IMR-90 (cell line): ENCODE data around the gene ITGA2. TPM values are rescaled to one million over a fixed set of nuclear protein-coding genes. Genes with fewer than 3 reads are reported as not detected.

Source experiments
- ATAC-seq: fragments of 200-7000 bp; cut with Tn5 transposase; 2 replicates; pipeline ENCODE4 v1.9.1; 2020; ENCODE audit warnings: low read depth, mild to moderate bottlenecking, moderate library complexity
- BruUV-seq: library from RNA; stranded (reverse); fragments of 400-500 nt; replicated peaks from 2 replicates; lab custom pipeline; 2021; lab: Mats Ljungman, UMichigan
- CTCF ChIA-PET: fragments of 300-600 bp; formaldehyde crosslinking; extraction: SDS; loops from one replicate; lab custom pipeline; 2021; ENCODE audit warnings: antibody characterized with exemption; lab: Yijun Ruan, JAX
- POLR2A ChIA-PET: fragments of 300-600 bp; sonication (Branson Sonifier 250); formaldehyde crosslinking; loops from one replicate; lab custom pipeline; 2022; ENCODE audit warnings: antibody characterized with exemption; ENCODE audit not compliant: unreplicated experiment; lab: Charles Lee
- DNase-seq: peaks from one replicate; pipeline ENCODE4 v3.0.0; 2013
- H2AFZ ChIP-seq: replicated peaks from 2 replicates; pipeline ENCODE3; 2013; ENCODE audit warnings: low read length, mild to moderate bottlenecking; ENCODE audit not compliant: poor library complexity
- H2AK5ac ChIP-seq: 2 replicates; pipeline ENCODE4 v1.6.1; 2013; ENCODE audit warnings: low read depth, low read length, inconsistent platforms
- H2AK9ac ChIP-seq: replicated peaks from 2 replicates; pipeline ENCODE3; 2013; ENCODE audit warnings: mild to moderate bottlenecking, low read depth, low read length, moderate library complexity; ENCODE audit not compliant: poor library complexity
- H2BK120ac ChIP-seq: 2 replicates; pipeline ENCODE4 v1.6.1; 2013; ENCODE audit warnings: low read depth, low read length, inconsistent platforms
- H2BK15ac ChIP-seq: 3 replicates; pipeline ENCODE4 v1.6.1; 2013; ENCODE audit warnings: low read depth, low read length, inconsistent platforms
- H2BK20ac ChIP-seq: 2 replicates; pipeline ENCODE4 v1.6.1; 2013; ENCODE audit warnings: low read depth, mild to moderate bottlenecking, inconsistent platforms, low read length, moderate library complexity
- H2BK5ac ChIP-seq: 2 replicates; pipeline ENCODE4 v1.6.1; 2013; ENCODE audit warnings: mild to moderate bottlenecking, low read depth, low read length, inconsistent platforms; ENCODE audit not compliant: poor library complexity, severe bottlenecking
- H3K14ac ChIP-seq: replicated peaks from 2 replicates; pipeline ENCODE4 v1.6.1; 2013; ENCODE audit warnings: low read depth, low read length, inconsistent platforms
- H3K18ac ChIP-seq: 2 replicates; pipeline ENCODE4 v1.6.1; 2013; ENCODE audit warnings: low read depth, low read length, control low read depth
- H3K23ac ChIP-seq: 2 replicates; pipeline ENCODE4 v1.6.1; 2013; ENCODE audit warnings: low read depth, low read length, inconsistent platforms
- H3K27ac ChIP-seq: 2 replicates; pipeline ENCODE4 v1.5.1; 2013; ENCODE audit warnings: mild to moderate bottlenecking, control low read depth, low read length; ENCODE audit not compliant: insufficient read depth
- H3K27me3 ChIP-seq: 2 replicates; pipeline ENCODE4 v1.6.1; 2013; ENCODE audit warnings: low read length; ENCODE audit not compliant: control insufficient read depth, insufficient read depth
- H3K36me3 ChIP-seq: 2 replicates; pipeline ENCODE4 v1.6.1; 2013; ENCODE audit warnings: low read length, mixed read lengths; ENCODE audit not compliant: control insufficient read depth, insufficient read depth
- H3K4ac ChIP-seq: 2 replicates; pipeline ENCODE4 v1.6.1; 2013; ENCODE audit warnings: low read depth, low read length, inconsistent platforms
- H3K4me1 ChIP-seq: 2 replicates; pipeline ENCODE4 v1.6.1; 2013; ENCODE audit warnings: low read length, mixed read lengths; ENCODE audit not compliant: control insufficient read depth, insufficient read depth
- H3K4me2 ChIP-seq: 2 replicates; pipeline ENCODE4 v1.6.1; 2013; ENCODE audit warnings: low read depth, mild to moderate bottlenecking, control low read depth, low read length, moderate library complexity
- H3K4me3 ChIP-seq: 2 replicates; pipeline ENCODE4 v1.5.1; 2013; ENCODE audit warnings: low read depth, mild to moderate bottlenecking, control low read depth, low read length, moderate library complexity; ENCODE audit not compliant: insufficient read depth
- H3K56ac ChIP-seq: 2 replicates; pipeline ENCODE4 v1.6.1; 2013; ENCODE audit warnings: low read length, inconsistent platforms; ENCODE audit not compliant: insufficient read depth; ENCODE audit errors: extremely low read depth
- H3K79me1 ChIP-seq, 2 experiments: 2 replicates each; pipeline ENCODE4 v1.6.1; 2013; ENCODE audit warnings: low read length in 2 of 2, inconsistent platforms in 1 of 2, low read depth in 1 of 2
- H3K9ac ChIP-seq: 2 replicates; pipeline ENCODE4 v1.6.1; 2013; ENCODE audit warnings: low read depth, low read length, control low read depth
- H3K9me1 ChIP-seq: 2 replicates; pipeline ENCODE4 v1.6.1; 2013; ENCODE audit warnings: low read length, inconsistent platforms; ENCODE audit not compliant: insufficient read depth
- H3K9me3 ChIP-seq: 2 replicates; pipeline ENCODE4 v1.6.1; 2013; ENCODE audit warnings: low read length; ENCODE audit not compliant: control insufficient read depth, insufficient read depth
- H4K20me1 ChIP-seq: 2 replicates; pipeline ENCODE4 v1.6.1; 2013; ENCODE audit warnings: low read length, inconsistent platforms; ENCODE audit not compliant: insufficient read depth
- H4K5ac ChIP-seq: 2 replicates; pipeline ENCODE4 v1.6.1; 2013; ENCODE audit warnings: mild to moderate bottlenecking, low read depth, low read length, control low read depth
- H4K8ac ChIP-seq, 2 experiments: 2 replicates each; pipeline ENCODE4 v1.6.1; 2013; ENCODE audit warnings: low read depth in 2 of 2, low read length in 2 of 2, control low read depth in 1 of 2, inconsistent platforms in 1 of 2
- H4K91ac ChIP-seq: 2 replicates; pipeline ENCODE4 v1.6.1; 2013; ENCODE audit warnings: low read depth, low read length, inconsistent platforms; ENCODE audit not compliant: insufficient read depth
- MAFK ChIP-seq: IDR thresholded peaks from 2 replicates; pipeline ENCODE4 v1.6.1; 2012; ENCODE audit warnings: low read depth, low read length, improper control_type of control experiment
- MAZ ChIP-seq: IDR thresholded peaks from 2 replicates; pipeline ENCODE4 v1.6.1; 2012; ENCODE audit warnings: low read depth, mild to moderate bottlenecking, low read length, improper control_type of control experiment, moderate library complexity, borderline replicate concordance
- MXI1 ChIP-seq: IDR thresholded peaks from 2 replicates; pipeline ENCODE4 v1.6.1; 2012; ENCODE audit warnings: low read depth, mild to moderate bottlenecking, low read length, moderate library complexity, borderline replicate concordance
- NFE2L2 ChIP-seq: fragments of 150-350 bp; IDR thresholded peaks from 2 replicates; pipeline ENCODE4 v1.6.1; 2016; ENCODE audit warnings: low read depth, mild to moderate bottlenecking, low read length
- POLR2A ChIP-seq: IDR thresholded peaks from 2 replicates; pipeline ENCODE4 v1.6.1; 2012; ENCODE audit warnings: mild to moderate bottlenecking, low read depth, low read length
- RCOR1 ChIP-seq: IDR thresholded peaks from 2 replicates; pipeline ENCODE4 v1.6.1; 2012; ENCODE audit warnings: mild to moderate bottlenecking, low read length, improper control_type of control experiment; ENCODE audit not compliant: insufficient replicate concordance
- SMC3 ChIP-seq: fragments of 150-350 bp; IDR thresholded peaks from 2 replicates; pipeline ENCODE4 v1.6.1; 2016; ENCODE audit warnings: low read depth, mild to moderate bottlenecking, antibody characterized with exemption, low read length, moderate library complexity
- USF2 ChIP-seq: fragments of 150-350 bp; IDR thresholded peaks from 2 replicates; pipeline ENCODE4 v1.6.1; 2017; ENCODE audit warnings: mild to moderate bottlenecking, antibody characterized with exemption, low read length, low read depth
- WGBS, 2 experiments: methylation state at CpG; one replicate each; pipeline versions ENCODE4 v1.1.5 to v1.1.7; 2013; ENCODE audit warnings: missing lambda C conversion rate in 2 of 2; ENCODE audit not compliant: insufficient read length in 1 of 2; ENCODE audit errors: extremely low coverage in 2 of 2; 5-methylcytosine and 5-hydroxymethylcytosine counted together
- dilution Hi-C: fragments of 300-500 bp; cut with HindIII; formaldehyde crosslinking; loops from one replicate; pipeline ENCODE4 v1.14.3; 2018; ENCODE audit warnings: low sequenced_read_pairs; ENCODE audit not compliant: unreplicated experiment
- in situ Hi-C: fragments of 300-500 bp; cut with MboI; formaldehyde crosslinking; loops from 3 replicates; pipeline ENCODE4 v1.14.3; 2019; ENCODE audit warnings: low sequenced_read_pairs, inconsistent platforms, mixed read lengths
- intact Hi-C: fragments of 100-400 bp; cut with micrococcal nuclease; formaldehyde crosslinking; loops from 2 replicates; pipeline ENCODE4 v1.10.0; 2022
- polyA plus RNA-seq, 3 experiments: library from polyadenylated mRNA; depleted of rRNA; stranded (reverse); fragments of >200 nt; gene quantifications; 2 replicates each; pipeline ENCODE4 v1.2.3, GENCODE V29; 2012; ENCODE audit warnings: low replicate concordance in 1 of 3
- total RNA-seq: library from RNA; depleted of rRNA; stranded (reverse); fragments of >200 nt; gene quantifications from 2 replicates; pipeline ENCODE4 v1.2.3, GENCODE V29; 2012

The ITGA2 gene
- total and polyA plus RNA-seq, 2 of the 4 experiments (the other 2 are of a cell fraction): 23.3 to 93.4 TPM

GRCh38 chr5:53109443-53110127 lies 120.4 kb downstream of the ITGA2 start, which contains the start of gene MOCS2:
MOCS2 (minus strand) TSS chr5:53109757; CDS start chr5:53107174, 2,583 bp downstream.
- peak within 1 kb of the TSS; percentile 100 for H3K4me2 ChIP-seq
- H4K8ac ChIP-seq: peak within 1 kb of the TSS; percentile 73 to 98
- no peaks in the 10 kb centered on the region for H4K20me1 ChIP-seq
- H2BK15ac ChIP-seq: peak within 1 kb of the TSS; percentile 77; the same call in 1 of the 3 replicates
- H3K4me3 ChIP-seq: peak within 1 kb of the TSS; percentile 71
- H3K27ac ChIP-seq: peak within 1 kb of the TSS; percentile 81
- H3K14ac ChIP-seq: peak within 1 kb of the TSS; percentile 100
- H3K23ac ChIP-seq: peak within 1 kb of the TSS; percentile 100
- H3K9me1 ChIP-seq: peaks cover 4% of the 10 kb centered on the region; the same call in 1 of the 2 replicates
- peak within 1 kb of the TSS; percentile 89 for H3K56ac ChIP-seq
- intact Hi-C loops (no loop called here), in situ Hi-C loops (no loop called here), dilution Hi-C loops (no loop called here)
- peak within 1 kb of the TSS; percentile 59; the same call in 1 of the 2 replicates for H2BK20ac ChIP-seq
- peaks cover 2% of the 10 kb centered on the region; the same call in 1 of the 2 replicates for H3K36me3 ChIP-seq
- H2BK120ac ChIP-seq: peak within 1 kb of the TSS; percentile 90
- peak within 1 kb of the TSS; percentile 93 for H2BK5ac ChIP-seq
- DNase-seq (peak; percentile 87), ATAC-seq (peak; percentile 99)
- H3K18ac ChIP-seq: peak within 1 kb of the TSS; percentile 79
- H2AFZ ChIP-seq: peak within 1 kb of the TSS; percentile 100
- peak within 1 kb of the TSS; percentile 97 for H3K9ac ChIP-seq
- 1% methylated on average over 25 of the region's 54 CpGs; no CpG with 5 or more reads in 1 of the 2 experiments for WGBS, 2 experiments
- peaks cover 19 to 40% of the 10 kb centered on the region in 2 experiments for H3K79me1 ChIP-seq
- peak within 1 kb of the TSS; percentile 92 for H2AK5ac ChIP-seq
- H3K9me3 ChIP-seq: no peaks in the 10 kb centered on the region
- H2AK9ac ChIP-seq: peak within 1 kb of the TSS; percentile 89
- H3K27me3 ChIP-seq: no peaks in the 10 kb centered on the region
- peak within 1 kb of the TSS; percentile 84 for H4K5ac ChIP-seq
- no peaks in the 10 kb centered on the region; the same call in 1 of the 2 replicates for H3K4me1 ChIP-seq
- no TSS peak for BruUV-seq
- POLR2A ChIA-PET: interaction anchor here (0.5 to 1.0 kb wide), 4 partner anchors 18 to 419 kb away, joined by 3 to 6 read pairs (median 4); partner anchors contain the start of gene FST
- H4K91ac ChIP-seq: peak within 1 kb of the TSS; percentile 91
- 0 out of 2 replicates have a peak, but pooled peaks have one; percentile 43 for TF ChIP-seq POLR2A
- no peak for TF ChIP-seq SMC3
- no peak for TF ChIP-seq RCOR1
- no peak for TF ChIP-seq MAFK
- TF ChIP-seq MXI1: peak; percentile 29; the same call in 1 of the 2 replicates
- no peak for TF ChIP-seq USF2
- no peak for TF ChIP-seq NFE2L2
- TF ChIP-seq MAZ: peak; percentile 93
- CTCF ChIA-PET: interaction anchor here (1.7 kb wide), 1 partner anchor 161 kb away, joined by 5 read pairs; no protein-coding TSS in a partner anchor
- H3K4ac ChIP-seq: peak within 1 kb of the TSS; percentile 99
